ENCODE results near the gene SP100.
"Not testable (repeated sequence)": the region's sequence is repeated elsewhere in the genome, so short reads cannot be mapped to it uniquely, and the experiment has no call there.

Gene SP100

GRCh38 chr2:230416061-230416721, at the start of gene SP100:
TSS of gene SP100 (plus strand) at chr2:230416201. CDS start at chr2:230416297, 96 bp downstream.
- no peak for DNase-seq (ENCODE audit: low spot score)

- no peak for DNase-seq (ENCODE audit: low spot score)
Measured at GRCh38 chr2:230382108-230382507, 33.9 kb upstream of the SP100 start.

- DNase-seq (ENCODE audit: low spot score) = no peak
Measured at GRCh38 chr2:230383453-230383852, 32.5 kb upstream of the SP100 start.

- no peak for DNase-seq (ENCODE audit: low spot score)
Measured at GRCh38 chr2:230384986-230385385, 31.0 kb upstream of the SP100 start.

GRCh38 chr2:230394301-230394700, 21.7 kb upstream of the SP100 start:
- DNase-seq (ENCODE audit: low spot score) = no peak

- DNase-seq (ENCODE audit: low spot score) = not testable (repeated sequence)
Measured at GRCh38 chr2:230398698-230399097, 17.3 kb upstream of the SP100 start.

GRCh38 chr2:230400041-230400440, 16.0 kb upstream of the SP100 start:
- DNase-seq (ENCODE audit: low spot score) = no peak

GRCh38 chr2:230400454-230400853, 15.5 kb upstream of the SP100 start:
- DNase-seq (ENCODE audit: low spot score) = no peak

DNA sequence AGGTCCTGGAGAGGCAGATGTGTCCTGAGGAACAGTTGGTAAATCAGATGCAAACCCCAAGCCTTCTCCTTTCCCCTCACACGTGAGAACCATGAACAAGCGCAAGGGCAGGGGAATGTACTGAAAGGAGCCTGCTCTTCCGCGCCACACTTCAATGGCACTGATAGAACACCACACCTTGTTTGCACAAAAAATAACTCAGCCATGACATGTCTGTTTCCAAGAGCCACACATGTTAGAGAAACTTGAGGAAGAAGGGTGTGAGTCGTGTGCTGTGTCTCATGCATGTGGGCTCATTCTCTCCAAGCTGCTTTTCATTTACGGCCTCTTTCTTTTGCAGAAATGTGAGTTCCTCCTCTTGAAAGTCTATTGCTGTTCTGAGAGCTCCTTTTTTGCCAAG, 15.0 kb upstream of the SP100 start:
- not testable (repeated sequence) for DNase-seq (ENCODE audit: low spot score)

DNA sequence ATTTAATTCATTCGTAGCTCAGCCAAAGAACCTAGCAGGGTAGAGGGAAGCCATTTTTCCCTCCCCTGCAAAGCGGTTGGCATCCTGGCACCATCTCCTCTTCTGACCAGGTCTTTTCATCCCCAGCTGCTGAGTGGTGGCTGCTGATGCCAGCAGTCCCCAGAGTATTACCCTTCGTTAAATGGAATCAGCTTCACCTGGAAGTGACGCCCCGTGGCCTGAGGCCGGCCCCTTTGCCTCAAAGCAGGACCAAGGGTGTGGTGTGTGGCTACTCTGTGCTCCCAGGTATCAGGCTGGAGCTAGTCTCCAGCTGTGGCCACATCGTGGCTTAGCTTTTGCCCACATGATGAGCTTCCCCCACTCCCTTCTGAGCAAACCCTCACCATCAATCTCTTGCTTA, 12.3 kb upstream of the SP100 start:
- DNase-seq (ENCODE audit: low spot score) = no peak

GRCh38 chr2:230405824-230406223, 10.2 kb upstream of the SP100 start:
- no peak for DNase-seq (ENCODE audit: low spot score)

DNA sequence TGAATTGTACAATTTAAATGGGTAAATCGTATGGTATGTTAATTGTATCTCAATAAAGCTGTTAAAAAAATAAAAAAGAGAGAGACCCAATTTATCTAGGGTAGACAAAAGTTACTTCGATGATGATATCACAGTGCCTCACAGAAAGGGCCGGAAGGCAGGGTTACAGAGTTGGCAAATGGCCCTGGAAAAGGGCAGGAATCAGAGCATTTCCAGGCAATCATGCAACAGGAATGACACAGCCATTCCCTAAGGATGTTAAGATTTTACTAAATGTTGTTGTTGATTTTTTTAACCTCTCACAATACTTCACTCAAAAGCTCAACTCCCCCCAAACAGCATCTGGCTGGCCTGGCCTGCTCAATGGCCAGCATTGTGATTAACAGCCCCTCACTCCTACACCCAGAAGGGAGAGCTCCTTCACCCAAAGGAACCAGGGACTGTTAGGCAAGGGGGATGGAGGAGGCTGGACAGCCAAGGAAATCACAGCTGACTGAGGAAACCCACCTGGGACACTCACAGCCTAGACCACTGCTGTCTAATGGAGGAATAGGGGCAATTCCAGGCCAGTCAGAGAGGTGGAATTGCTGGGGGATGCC, 7.7 kb upstream of the SP100 start:
- no peak for DNase-seq (ENCODE audit: low spot score)

DNA sequence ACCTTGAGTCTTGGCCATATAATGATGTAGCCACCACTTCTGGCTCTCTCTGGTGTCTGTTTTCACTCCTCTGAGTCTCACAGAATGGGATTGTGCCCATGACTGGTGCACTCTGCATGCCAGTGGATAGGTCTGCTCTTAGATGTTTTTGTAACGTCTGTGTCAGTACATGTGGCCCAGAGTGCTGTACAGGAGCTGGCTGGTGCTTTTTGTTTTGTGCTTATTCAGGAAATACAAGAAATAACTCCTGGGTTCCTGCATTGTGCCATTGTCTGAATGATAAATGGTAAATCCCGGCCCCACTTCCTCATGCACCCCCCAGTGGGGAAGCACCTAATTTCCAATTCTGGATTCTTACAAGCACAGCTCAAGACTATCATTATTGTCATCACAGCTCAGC, 6.7 kb upstream of the SP100 start:
- DNase-seq (ENCODE audit: low spot score) = not testable (repeated sequence)

DNA sequence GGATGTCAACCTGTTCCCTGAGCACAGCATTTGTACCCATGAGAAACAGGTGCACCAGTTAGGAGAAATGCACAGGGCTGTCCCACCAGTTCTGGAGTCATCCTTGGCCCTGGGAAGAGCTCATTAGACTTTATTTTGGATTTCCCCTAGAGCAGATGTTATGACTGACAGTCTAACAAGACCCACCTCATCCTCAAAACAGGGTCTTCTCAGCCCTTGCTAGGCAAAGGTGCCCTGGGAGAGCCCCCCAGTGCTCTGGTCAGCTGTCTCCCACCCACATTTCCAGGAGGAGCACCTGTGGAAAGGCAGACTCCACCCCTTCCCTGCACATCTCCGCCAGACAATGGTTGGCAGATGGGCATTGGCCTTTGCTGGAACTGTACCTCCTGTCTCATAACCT, 5.7 kb upstream of the SP100 start:
- no peak for DNase-seq (ENCODE audit: low spot score)

DNA sequence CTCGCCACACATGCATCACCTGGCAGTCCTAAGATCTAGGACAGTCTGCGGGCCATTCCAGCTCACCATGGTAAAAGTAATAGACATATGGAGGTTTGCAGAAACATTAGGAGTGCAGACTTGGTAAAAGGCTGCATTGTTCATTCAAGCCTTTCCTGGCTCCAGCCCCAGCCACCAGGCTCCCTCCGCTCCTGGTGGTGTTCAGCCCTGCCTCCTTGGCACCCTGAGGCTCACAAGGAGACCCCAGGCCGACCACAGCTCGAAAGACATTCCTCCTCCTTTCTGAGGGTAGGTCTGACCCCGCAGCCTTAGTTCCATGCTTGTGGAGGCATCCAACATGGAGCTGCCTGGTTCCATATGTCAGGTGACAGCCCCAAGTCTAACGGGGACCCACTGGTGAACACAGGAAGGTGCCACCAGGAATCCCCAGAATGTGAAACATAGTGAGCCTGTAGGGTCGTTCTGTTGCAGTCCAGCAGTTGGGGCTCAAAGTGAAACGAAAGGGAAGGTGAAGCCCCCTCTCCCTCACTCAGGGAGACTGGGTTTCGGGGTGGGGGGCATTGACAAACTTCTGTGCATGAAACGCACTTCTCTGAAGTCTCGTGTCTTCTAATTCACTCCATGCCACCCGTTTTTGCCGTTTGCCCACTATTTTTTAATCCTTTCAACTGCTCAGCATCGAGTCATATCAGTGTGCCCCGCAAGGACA, 5.0 kb upstream of the SP100 start:
- no peak for DNase-seq (ENCODE audit: low spot score)

DNA sequence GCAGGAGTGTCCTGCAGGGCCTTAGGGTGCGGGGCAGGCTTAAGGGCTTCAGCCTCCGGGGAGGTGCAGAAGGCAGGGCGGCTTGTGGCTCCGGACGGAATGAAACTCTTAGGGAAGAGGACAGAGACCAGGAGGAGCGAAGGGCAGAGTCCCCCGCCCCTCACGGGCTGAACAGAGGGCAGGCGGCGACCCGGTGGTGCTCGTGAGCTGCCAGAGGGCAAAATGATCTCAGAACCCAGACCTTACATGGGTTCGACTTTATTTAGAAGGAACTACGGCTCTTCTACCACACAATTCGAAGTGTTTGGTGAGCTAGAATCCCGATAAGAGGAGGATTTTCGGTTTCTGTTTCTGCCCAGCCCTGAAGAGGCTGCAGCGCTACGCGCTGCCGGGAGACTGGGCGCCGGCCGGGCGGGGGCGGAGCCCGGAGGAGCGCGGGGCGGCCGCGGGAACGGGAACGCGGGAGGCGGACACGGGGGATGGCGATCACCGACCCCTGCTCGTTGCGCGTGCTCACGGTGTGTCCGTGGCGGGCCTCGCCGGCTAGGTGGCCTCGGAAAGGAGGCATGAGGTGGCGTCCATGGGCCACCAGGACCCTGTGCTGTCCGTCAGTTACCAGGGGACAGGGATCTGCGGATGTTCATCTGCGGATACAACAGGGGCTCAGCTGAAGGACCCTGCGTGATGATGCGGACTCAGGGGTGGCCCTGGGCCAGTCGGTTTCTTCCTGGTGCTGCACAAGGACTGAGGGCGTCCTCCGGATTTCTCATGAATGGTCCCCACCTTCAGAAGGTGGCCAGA, 4.2 kb upstream of the SP100 start:
- peak; percentile 63 for DNase-seq (ENCODE audit: low spot score)

DNA sequence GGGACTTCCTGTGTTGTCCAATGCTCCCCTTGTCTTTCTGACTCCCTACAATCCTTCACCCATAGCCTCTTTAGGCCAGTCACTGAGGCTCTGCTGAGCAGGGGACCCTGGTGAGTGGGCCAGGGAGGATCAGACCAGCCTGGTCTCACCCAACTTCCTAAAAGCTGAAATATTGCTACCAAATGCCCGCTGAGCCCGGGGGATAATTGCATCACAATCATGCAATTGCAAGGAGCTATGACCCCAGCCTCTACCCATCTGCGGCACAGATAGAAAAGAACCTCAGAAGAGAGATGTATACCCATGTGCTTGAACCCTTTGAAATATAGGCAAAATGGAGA, 3.7 kb upstream of the SP100 start:
- DNase-seq (ENCODE audit: low spot score) = no peak

- DNase-seq (ENCODE audit: low spot score) = no peak
Measured at GRCh38 chr2:230412846-230413245, 3.2 kb upstream of the SP100 start.

GRCh38 chr2:230413479-230413878, 2.5 kb upstream of the SP100 start:
- no peak for DNase-seq (ENCODE audit: low spot score)

DNA sequence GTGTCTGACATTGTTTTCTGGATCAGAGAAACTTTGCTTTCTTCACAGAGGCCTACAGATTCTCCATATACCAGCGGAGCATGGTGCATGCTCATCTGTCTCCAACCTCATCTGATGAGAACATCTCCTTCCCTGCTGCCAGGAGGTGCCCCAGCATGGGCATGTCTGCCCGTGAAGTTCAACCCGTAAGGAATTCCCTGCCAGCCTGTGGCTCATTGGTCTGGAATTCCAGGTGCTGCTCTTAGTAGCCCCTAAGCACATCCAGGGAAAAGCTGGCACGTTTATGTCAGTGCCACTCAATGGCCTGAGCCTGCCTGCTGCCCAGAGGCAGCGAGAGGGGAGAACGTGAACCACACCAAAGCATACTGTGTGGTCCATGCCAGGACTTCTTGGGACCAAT, 1.7 kb upstream of the SP100 start:
- no peak for DNase-seq (ENCODE audit: low spot score)

DNA sequence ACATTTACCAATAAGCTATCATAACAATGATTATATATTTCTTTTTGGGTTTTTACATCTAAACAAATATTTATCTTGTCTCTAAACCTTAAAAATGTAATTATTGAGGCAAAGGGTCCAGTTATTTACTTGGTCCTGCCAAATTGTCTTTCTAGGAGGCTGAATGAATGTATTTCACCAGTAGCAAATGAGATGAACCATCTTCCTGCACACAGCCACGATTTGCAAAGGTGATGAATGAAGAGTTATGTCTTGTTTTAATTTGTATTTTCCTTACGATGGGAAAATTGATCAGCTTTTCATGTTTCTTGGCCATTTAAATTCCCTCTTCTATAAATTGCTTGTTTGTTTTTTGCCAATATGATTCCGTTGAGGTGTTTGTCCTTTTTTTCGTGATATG, 1.4 kb downstream of the SP100 start:
- DNase-seq (ENCODE audit: low spot score) = no peak

GRCh38 chr2:230418341-230419016, 2.5 kb downstream of the SP100 start:
- no peak for DNase-seq (ENCODE audit: low spot score)

Data from HuH-7 (cell line).